ENCODE data around the gene SNAP25. TPM values are rescaled to one million over a fixed set of nuclear protein-coding genes. Genes with fewer than 3 reads are reported as not detected.

The SNAP25 gene
- total and polyA plus RNA-seq, 9 of the 15 experiments (the other 6 are each of a cell fraction or from before 2014, with no cell fraction given) = 0.07 TPM; not detected in 8

DNA sequence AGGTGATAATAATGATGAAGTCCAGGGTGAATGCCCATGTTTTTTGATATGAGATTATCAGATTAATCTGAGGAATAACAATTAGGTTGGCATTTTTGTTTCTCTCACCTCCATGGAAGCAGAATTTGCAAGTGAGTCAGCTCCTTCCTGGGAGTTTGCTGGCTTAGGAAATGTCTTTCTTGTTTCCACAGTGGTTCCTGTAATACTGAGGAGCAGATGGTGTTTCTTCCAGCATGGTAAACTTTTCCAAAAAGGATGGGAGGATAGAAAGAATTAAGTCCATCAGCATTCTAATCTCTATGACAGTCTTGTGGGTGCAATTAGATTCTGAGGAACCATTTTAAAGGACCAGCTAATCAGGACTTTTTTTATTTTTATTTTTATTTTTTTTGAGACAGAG, 40.5 kb downstream of the SNAP25 start:
- no TSS peak for BruUV-seq (replicated peaks)
- intact Hi-C loops (cut with micrococcal nuclease) = no loop called here
- ChIA-PET POLR2A (no interaction called here), CTCF (ENCODE audit: low intra/inter-chr PET ratio) (no interaction called here)
- Histone ChIP-seq H3K27me3 (ENCODE audit: control insufficient read depth in 2 of 2, insufficient read depth in 2 of 2, low read length in 2 of 2) (no peaks in the 10 kb centered on the region), H3K9ac (ENCODE audit: insufficient read depth in 1 of 2, low read depth in 2 of 2, low read length in 2 of 2) (no peak overlapping the region), H4K20me1 (replicated peaks; ENCODE audit: control insufficient read depth, insufficient read depth, low read length) (no peaks in the 10 kb centered on the region), H3K36me3 (ENCODE audit: control insufficient read depth, insufficient read depth, low read length) (no peaks in the 10 kb centered on the region), H3K9me1 (ENCODE audit: control insufficient read depth, insufficient read depth, low read length) (no peaks in the 10 kb centered on the region), H3K4me3 (no peak overlapping the region), H2AFZ (ENCODE audit: low read depth, low read length) (no peak overlapping the region), H3K79me2 (ENCODE audit: control insufficient read depth, insufficient read depth, low read length) (no peaks in the 10 kb centered on the region), H3K9me3 (replicated peaks; ENCODE audit: control insufficient read depth, insufficient read depth, low read depth, low read length) (no peaks in the 10 kb centered on the region), H3K27ac (ENCODE audit: extremely low read depth, low read depth, low read length) (no peak overlapping the region), H3K4me2 (ENCODE audit: insufficient read depth, low read length) (no peak overlapping the region), H3K4me1 (replicated peaks in 1 of 2; ENCODE audit: control insufficient read depth in 2 of 2, insufficient read depth in 2 of 2, low read length in 2 of 2) (no peaks in the 10 kb centered on the region)
- FAIRE-seq (no peak), ATAC-seq (no peak), DNase-seq (ENCODE audit: extremely low read depth in 1 of 4, low spot score in 3 of 4) (no peak)
- TF ChIP-seq, protein P1, sequence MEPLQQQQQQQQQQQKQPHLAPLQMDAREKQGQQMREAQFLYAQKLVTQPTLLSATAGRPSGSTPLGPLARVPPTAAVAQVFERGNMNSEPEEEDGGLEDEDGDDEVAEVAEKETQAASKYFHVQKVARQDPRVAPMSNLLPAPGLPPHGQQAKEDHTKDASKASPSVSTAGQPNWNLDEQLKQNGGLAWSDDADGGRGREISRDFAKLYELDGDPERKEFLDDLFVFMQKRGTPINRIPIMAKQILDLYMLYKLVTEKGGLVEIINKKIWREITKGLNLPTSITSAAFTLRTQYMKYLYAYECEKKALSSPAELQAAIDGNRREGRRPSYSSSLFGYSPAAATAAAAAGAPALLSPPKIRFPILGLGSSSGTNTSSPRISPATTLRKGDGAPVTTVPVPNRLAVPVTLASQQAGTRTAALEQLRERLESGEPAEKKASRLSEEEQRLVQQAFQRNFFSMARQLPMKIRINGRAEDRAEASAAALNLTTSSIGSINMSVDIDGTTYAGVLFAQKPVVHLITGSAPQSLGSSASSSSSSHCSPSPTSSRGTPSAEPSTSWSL (CRISPR knock-in tag; IDR thresholded peaks at IDR 0.05; ENCODE audit: borderline replicate concordance) = no peak
- TF ChIP-seq ZFP1 (CRISPR knock-in tag; IDR thresholded peaks at IDR 0.05) (no peak), RBM17 (IDR thresholded peaks at IDR 0.05; ENCODE audit: borderline replicate concordance, low read depth, low read length) (no peak), KAT8 (IDR thresholded peaks at IDR 0.05; ENCODE audit: low read depth) (no peak), GTF2E2 (tag; IDR thresholded peaks at IDR 0.05) (no peak), HDAC3 (IDR thresholded peaks at IDR 0.05; ENCODE audit: borderline replicate concordance, partially characterized antibody) (no peak), KDM4B (IDR thresholded peaks at IDR 0.05; ENCODE audit: borderline replicate concordance in 2 of 2, low read depth in 1 of 2) (no peak), HMGN3 (IDR thresholded peaks at IDR 0.05; ENCODE audit: borderline replicate concordance, extremely low read depth, insufficient read length, low read depth, low read length) (no peak), SMAD4 (CRISPR knock-in tag; conservative IDR thresholded peaks at IDR 0.05) (no peak), HEY1 (CRISPR knock-in tag; IDR thresholded peaks at IDR 0.05; ENCODE audit: borderline replicate concordance) (no peak), JUNB (CRISPR knock-in tag; conservative IDR thresholded peaks at IDR 0.05) (no peak), ZNF778 (CRISPR knock-in tag; IDR thresholded peaks at IDR 0.05) (no peak), ZNF24 (IDR thresholded peaks at IDR 0.05) (no peak), ZNF133 (CRISPR knock-in tag; IDR thresholded peaks at IDR 0.05) (no peak), ZNF134 (CRISPR knock-in tag; conservative IDR thresholded peaks at IDR 0.05) (no peak), SMARCA4 (IDR thresholded peaks at IDR 0.05) (no peak), FOSL1 (tag; conservative IDR thresholded peaks at IDR 0.05) (no peak)
- TF ChIP-seq, protein P2, sequence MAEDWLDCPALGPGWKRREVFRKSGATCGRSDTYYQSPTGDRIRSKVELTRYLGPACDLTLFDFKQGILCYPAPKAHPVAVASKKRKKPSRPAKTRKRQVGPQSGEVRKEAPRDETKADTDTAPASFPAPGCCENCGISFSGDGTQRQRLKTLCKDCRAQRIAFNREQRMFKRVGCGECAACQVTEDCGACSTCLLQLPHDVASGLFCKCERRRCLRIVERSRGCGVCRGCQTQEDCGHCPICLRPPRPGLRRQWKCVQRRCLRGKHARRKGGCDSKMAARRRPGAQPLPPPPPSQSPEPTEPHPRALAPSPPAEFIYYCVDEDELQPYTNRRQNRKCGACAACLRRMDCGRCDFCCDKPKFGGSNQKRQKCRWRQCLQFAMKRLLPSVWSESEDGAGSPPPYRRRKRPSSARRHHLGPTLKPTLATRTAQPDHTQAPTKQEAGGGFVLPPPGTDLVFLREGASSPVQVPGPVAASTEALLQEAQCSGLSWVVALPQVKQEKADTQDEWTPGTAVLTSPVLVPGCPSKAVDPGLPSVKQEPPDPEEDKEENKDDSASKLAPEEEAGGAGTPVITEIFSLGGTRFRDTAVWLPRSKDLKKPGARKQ (CRISPR knock-in tag; IDR thresholded peaks at IDR 0.05) = no peak
- TF ChIP-seq, protein P3, sequence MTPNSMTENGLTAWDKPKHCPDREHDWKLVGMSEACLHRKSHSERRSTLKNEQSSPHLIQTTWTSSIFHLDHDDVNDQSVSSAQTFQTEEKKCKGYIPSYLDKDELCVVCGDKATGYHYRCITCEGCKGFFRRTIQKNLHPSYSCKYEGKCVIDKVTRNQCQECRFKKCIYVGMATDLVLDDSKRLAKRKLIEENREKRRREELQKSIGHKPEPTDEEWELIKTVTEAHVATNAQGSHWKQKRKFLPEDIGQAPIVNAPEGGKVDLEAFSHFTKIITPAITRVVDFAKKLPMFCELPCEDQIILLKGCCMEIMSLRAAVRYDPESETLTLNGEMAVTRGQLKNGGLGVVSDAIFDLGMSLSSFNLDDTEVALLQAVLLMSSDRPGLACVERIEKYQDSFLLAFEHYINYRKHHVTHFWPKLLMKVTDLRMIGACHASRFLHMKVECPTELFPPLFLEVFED (CRISPR knock-in tag; conservative IDR thresholded peaks at IDR 0.05) = no peak
- TF ChIP-seq, protein P4, sequence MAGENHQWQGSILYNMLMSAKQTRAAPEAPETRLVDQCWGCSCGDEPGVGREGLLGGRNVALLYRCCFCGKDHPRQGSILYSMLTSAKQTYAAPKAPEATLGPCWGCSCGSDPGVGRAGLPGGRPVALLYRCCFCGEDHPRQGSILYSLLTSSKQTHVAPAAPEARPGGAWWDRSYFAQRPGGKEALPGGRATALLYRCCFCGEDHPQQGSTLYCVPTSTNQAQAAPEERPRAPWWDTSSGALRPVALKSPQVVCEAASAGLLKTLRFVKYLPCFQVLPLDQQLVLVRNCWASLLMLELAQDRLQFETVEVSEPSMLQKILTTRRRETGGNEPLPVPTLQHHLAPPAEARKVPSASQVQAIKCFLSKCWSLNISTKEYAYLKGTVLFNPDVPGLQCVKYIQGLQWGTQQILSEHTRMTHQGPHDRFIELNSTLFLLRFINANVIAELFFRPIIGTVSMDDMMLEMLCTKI (IDR thresholded peaks at IDR 0.05; ENCODE audit: partially characterized antibody) = no peak
- in situ Hi-C loops (cut with MboI) = no loop called here
